ENCODE results near the gene RPP25. TPM values are rescaled to one million over a fixed set of nuclear protein-coding genes. Genes with fewer than 3 reads are reported as not detected.

RPP25 gene
- total RNA-seq, 1 donor from 2014 or later, result 4.3 TPM

DNA sequence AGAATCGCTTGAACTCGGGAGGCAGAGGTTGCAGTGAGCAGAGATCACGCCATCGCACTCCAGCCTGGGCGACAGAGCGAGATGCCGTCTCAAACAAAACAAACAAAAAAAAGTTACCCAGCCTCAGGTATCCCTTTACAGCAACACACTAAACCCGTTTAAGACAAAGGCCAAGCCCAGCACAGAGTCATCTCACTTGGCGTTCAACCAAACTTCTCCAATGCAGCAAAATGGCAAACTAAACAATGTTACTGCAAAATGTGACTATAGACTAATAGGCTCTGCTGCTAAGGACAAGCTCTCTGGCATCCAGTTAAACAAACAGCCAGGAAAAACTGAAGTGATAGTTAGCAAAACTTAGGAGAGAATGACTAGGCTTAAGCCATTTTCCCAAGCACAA, 43.5 kb downstream of the RPP25 start:
- ATAC-seq (ENCODE audit: low read depth) (no peak), DNase-seq (no peak)
- no peaks in the 10 kb centered on the region for H3K27me3 Mint-ChIP-seq
- intact Hi-C loops (cut with micrococcal nuclease), result no loop called here
- no peak overlapping the region for H3K27ac Mint-ChIP-seq
- H3K36me3 Mint-ChIP-seq (ENCODE audit: low read depth), result peaks cover 36% of the 10 kb centered on the region
- CTCF ChIA-PET, result interaction anchor here (0.6 to 1.2 kb wide), 3 partner anchors 11 to 44 kb away, joined by 3 read pairs; no protein-coding TSS in a partner anchor
- no peak overlapping the region for H3K4me3 Mint-ChIP-seq
- TF ChIP-seq, protein P1, sequence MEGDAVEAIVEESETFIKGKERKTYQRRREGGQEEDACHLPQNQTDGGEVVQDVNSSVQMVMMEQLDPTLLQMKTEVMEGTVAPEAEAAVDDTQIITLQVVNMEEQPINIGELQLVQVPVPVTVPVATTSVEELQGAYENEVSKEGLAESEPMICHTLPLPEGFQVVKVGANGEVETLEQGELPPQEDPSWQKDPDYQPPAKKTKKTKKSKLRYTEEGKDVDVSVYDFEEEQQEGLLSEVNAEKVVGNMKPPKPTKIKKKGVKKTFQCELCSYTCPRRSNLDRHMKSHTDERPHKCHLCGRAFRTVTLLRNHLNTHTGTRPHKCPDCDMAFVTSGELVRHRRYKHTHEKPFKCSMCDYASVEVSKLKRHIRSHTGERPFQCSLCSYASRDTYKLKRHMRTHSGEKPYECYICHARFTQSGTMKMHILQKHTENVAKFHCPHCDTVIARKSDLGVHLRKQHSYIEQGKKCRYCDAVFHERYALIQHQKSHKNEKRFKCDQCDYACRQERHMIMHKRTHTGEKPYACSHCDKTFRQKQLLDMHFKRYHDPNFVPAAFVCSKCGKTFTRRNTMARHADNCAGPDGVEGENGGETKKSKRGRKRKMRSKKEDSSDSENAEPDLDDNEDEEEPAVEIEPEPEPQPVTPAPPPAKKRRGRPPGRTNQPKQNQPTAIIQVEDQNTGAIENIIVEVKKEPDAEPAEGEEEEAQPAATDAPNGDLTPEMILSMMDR (IDR thresholded peaks at IDR 0.05), result no peak
- H3K4me1 Mint-ChIP-seq, result no peaks in the 10 kb centered on the region
- POLR2A ChIA-PET, result no interaction called here
- no peaks in the 10 kb centered on the region for H3K9me3 Mint-ChIP-seq

DNA sequence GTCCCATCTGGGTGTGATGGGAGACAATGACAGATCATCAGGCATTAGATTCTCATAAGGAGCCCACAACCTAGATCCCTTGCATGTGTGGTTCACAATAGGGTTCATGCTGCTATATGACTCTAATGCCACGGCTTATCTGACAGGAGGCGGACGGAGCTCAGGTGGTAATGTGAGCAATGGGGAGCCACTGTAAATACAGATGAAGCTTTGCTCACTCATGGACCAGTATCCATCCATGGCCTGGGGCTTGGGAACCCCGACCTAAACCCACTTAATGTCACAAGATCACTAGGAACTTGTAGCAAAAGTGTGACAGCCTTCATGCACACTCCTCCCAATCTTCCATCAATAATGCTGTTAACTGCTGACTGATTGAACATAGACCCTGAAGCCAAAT, 47.9 kb downstream of the RPP25 start:
- ChIA-PET CTCF (no interaction called here), POLR2A (interaction anchor here (2.5 kb wide), 1 partner anchor 29 kb away, joined by 10 read pairs; the partner anchor contains the start of gene COX5A)
- Mint-ChIP-seq H3K27me3 (no peaks in the 10 kb centered on the region), H3K27ac (no peak overlapping the region), H3K9me3 (no peaks in the 10 kb centered on the region), H3K4me3 (no peak overlapping the region), H3K4me1 (peaks cover 29% of the 10 kb centered on the region), H3K36me3 (ENCODE audit: low read depth) (peaks cover 30% of the 10 kb centered on the region)
- ATAC-seq (ENCODE audit: low read depth) (no peak), DNase-seq (no peak)
- intact Hi-C loops (cut with micrococcal nuclease), result no loop called here
- TF ChIP-seq, protein P1 (IDR thresholded peaks at IDR 0.05), result no peak

DNA sequence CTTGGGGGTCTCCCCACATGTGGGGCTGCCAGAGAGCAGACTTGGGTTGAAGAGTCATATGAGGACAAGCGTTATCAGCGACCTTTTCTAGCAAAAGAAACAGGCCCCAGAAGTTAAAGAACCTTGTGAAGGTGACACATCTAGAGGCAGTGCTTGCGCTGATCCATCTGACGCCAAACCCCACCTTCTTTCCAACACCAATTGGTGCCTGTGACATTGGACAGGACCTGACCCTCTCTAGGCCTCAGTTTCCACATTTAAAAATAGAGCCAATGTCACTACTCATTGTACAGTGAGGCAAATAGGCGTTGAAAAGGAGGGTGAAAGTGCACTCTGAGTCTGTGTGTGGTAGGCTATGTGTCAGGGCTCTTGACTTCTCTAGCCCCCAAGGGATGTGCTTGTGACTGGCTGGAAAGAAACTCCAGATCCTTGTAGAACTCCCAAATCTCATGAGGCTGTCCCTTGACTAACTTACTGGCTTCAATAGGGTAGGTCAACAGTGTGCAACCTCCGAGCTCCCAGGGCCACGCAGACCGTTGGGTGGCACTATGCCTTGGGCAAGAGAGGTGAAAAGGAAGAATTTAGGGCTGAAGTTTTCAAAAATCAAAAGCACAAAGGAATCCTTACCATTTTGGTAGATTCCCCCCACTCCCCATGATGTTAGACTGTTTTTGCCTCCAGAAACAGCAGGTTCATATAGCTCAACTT, 49.3 kb downstream of the RPP25 start:
- ChIA-PET CTCF (interaction anchor here (1.2 to 1.7 kb wide), 4 partner anchors 60 to 138 kb away, joined by 3 to 8 read pairs (median 5); partner anchors contain the start of gene ULK3), POLR2A (interaction anchor here (0.5 to 3.1 kb wide), 18 partner anchors 9 to 547 kb away, joined by 3 to 17 read pairs (median 6); partner anchors contain the start of genes CLK3, COX5A, MPI and SCAMP2)
- Mint-ChIP-seq H3K36me3 (ENCODE audit: low read depth) (peaks cover 33% of the 10 kb centered on the region), H3K4me3 (peak overlapping the region; percentile 98), H3K27ac (peak overlapping the region; percentile 97), H3K4me1 (peaks cover 35% of the 10 kb centered on the region), H3K9me3 (no peaks in the 10 kb centered on the region), H3K27me3 (no peaks in the 10 kb centered on the region)
- ATAC-seq (ENCODE audit: low read depth), result no peak
- DNase-seq, result no peak
- TF ChIP-seq, protein P1 (IDR thresholded peaks at IDR 0.05), result no peak
- intact Hi-C loops (cut with micrococcal nuclease), result loop anchor here (2.0 kb wide), 2 partner anchors 17 to 35 kb away; partner anchors contain the start of genes MPI and SCAMP2

DNA sequence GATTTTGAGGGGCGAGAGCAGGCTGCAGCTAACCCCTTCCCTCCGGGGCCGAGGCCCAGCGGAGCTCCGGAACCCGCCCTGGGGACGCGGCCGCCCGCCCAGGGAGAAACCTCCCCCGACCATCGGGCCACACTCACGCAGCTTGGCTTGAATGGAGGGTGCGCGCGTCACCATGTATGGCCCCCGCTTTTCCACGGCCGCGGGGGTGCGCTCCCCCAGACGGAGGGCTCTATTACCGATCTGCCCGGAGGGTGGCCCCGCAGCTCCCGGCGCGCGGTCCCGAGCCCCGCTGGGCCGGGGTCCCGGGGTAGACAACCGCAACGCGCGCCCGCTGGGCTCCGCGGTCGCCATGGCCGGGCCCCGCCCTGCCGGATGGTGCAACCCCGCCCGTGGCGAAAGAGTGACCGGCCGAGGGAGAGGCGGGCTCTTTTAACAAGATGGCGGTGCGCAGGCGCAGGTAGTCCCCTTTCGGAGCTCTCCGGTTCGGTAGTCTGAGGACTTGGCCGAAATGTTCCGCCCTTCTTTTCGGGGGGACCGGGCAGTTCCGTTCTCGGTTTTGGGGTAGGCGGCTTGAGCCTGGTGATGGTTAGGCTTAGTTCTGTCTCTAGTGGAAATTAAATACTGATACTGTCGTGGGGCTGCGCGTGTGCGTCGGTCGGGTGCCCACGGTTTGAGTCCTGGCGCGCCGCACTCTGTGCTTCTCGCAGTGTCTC, 50.0 kb downstream of the RPP25 start, which contains the start of gene FAM219B:
FAM219B (minus strand) TSS at position 402 of the 713 bp plus-strand sequence; CDS start at position 351, 51 bp downstream.
- peak within 1 kb of the TSS; percentile 98 for H3K4me3 Mint-ChIP-seq
- intact Hi-C loops (cut with micrococcal nuclease), result loop anchor here (1.0 to 2.0 kb wide), 4 partner anchors 16 to 63 kb away; partner anchors contain the start of genes COX5A, MPI, SCAMP2 and ULK3
- H3K27ac Mint-ChIP-seq, result peak within 1 kb of the TSS; percentile 97
- ATAC-seq (ENCODE audit: low read depth) (peak; percentile 92), DNase-seq (peak; percentile 77)
- TF ChIP-seq, protein P1 (IDR thresholded peaks at IDR 0.05), result no peak
- H3K27me3 Mint-ChIP-seq, result no peaks in the 10 kb centered on the region
- no peaks in the 10 kb centered on the region for H3K9me3 Mint-ChIP-seq
- H3K36me3 Mint-ChIP-seq (ENCODE audit: low read depth), result peaks cover 39% of the 10 kb centered on the region
- POLR2A ChIA-PET, result interaction anchor here (0.5 to 3.1 kb wide), 23 partner anchors 8 to 548 kb away, joined by 3 to 17 read pairs (median 6); partner anchors contain the start of genes CLK3, COX5A, MPI and PPCDC
- CTCF ChIA-PET, result interaction anchor here (0.6 to 1.7 kb wide), 8 partner anchors 8 to 272 kb away, joined by 3 to 8 read pairs (median 3); partner anchors contain the start of gene ULK3
- H3K4me1 Mint-ChIP-seq, result peaks cover 41% of the 10 kb centered on the region
